ENCODE results near the gene EFNA5.

DNA sequence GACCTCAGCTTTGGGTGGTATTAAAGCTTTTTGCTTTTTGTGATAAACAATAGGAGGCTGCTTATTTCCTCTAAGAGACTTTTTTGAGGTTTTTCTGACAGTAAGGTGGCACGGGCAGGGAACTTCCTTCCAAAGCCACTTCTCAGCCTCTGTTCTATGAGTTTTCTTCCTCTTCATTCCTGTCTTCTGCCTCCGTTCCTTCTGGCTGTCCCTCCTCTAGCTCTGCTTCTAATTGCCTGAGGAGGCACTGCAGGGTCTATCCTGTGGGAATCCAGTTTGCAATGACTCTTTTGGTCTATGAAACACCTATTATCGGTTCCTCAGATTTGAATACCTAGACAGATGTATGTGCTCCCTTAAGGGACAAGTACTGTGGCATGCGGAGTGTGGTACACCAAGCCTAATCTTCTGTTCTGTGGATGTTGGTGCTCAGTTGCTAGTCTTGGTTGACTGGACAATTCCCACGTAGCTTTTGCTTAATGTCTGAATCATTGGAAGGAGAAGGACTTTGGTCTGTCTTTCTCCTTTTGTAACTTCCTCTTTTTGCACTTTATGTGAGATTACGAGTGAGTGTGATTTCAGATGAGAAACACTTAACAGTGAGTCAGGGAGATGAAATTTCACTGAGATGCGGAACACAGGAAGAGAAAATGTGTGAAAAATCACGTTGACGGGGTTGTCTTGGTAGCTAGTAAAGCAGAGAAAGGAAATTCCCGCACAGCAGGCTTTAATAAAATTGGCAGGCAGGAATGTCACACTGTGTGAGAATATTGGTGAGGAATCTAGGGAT, 305.2 kb downstream of the EFNA5 start:
- no peak for TF ChIP-seq EP300 (IDR thresholded peaks at IDR 0.05)
- TF ChIP-seq, protein P1, sequence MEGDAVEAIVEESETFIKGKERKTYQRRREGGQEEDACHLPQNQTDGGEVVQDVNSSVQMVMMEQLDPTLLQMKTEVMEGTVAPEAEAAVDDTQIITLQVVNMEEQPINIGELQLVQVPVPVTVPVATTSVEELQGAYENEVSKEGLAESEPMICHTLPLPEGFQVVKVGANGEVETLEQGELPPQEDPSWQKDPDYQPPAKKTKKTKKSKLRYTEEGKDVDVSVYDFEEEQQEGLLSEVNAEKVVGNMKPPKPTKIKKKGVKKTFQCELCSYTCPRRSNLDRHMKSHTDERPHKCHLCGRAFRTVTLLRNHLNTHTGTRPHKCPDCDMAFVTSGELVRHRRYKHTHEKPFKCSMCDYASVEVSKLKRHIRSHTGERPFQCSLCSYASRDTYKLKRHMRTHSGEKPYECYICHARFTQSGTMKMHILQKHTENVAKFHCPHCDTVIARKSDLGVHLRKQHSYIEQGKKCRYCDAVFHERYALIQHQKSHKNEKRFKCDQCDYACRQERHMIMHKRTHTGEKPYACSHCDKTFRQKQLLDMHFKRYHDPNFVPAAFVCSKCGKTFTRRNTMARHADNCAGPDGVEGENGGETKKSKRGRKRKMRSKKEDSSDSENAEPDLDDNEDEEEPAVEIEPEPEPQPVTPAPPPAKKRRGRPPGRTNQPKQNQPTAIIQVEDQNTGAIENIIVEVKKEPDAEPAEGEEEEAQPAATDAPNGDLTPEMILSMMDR (IDR thresholded peaks at IDR 0.05), result no peak
